Glomerular endothelial cell (primary cell): ENCODE measurements around the gene ALCAM. TPM values are rescaled to one million over a fixed set of nuclear protein-coding genes. Genes with fewer than 3 reads are reported as not detected.

ENCODE experiments used
- DNase-seq: peaks from one replicate; pipeline ENCODE4 v3.0.0-alpha.2; 2011; ENCODE audit warnings: low read depth, low spot score; ENCODE audit errors: extremely low read depth
- total RNA-seq: library from RNA; depleted of rRNA; stranded (reverse); fragments of >200 nt; gene quantifications from 2 replicates; pipeline ENCODE4 v1.2.3, GENCODE V29; 2015

The ALCAM gene
- total RNA-seq, 1 donor from 2014 or later = 50.8 TPM

- no peak for DNase-seq
Measured at GRCh38 chr3:105355408-105356061, 11.2 kb upstream of the ALCAM start.

- no peak for DNase-seq
Measured at GRCh38 chr3:105356396-105356795, 10.3 kb upstream of the ALCAM start.

GRCh38 chr3:105356988-105357387 lies 9.7 kb upstream of the ALCAM start:
- DNase-seq = no peak

GRCh38 chr3:105359098-105359762 lies 7.5 kb upstream of the ALCAM start:
- DNase-seq = no peak

GRCh38 chr3:105360003-105360402 lies 6.7 kb upstream of the ALCAM start:
- no peak for DNase-seq

GRCh38 chr3:105362021-105362665 lies 4.6 kb upstream of the ALCAM start:
- DNase-seq = no peak

- DNase-seq = no peak
Measured at GRCh38 chr3:105364128-105364527, 2.6 kb upstream of the ALCAM start.

GRCh38 chr3:105365081-105365390 lies 1.7 kb upstream of the ALCAM start:
- DNase-seq = no peak

- DNase-seq = no peak
Measured at GRCh38 chr3:105365391-105366325, 1.1 kb upstream of the ALCAM start.

GRCh38 chr3:105367063-105367405 lies 325 bp downstream of the ALCAM start:
- no peak for DNase-seq

GRCh38 chr3:105367406-105368213 lies 901 bp downstream of the ALCAM start:
- no peak for DNase-seq

- no peak for DNase-seq
Measured at GRCh38 chr3:105368566-105369499, 2.1 kb downstream of the ALCAM start.

GRCh38 chr3:105369500-105370371 lies 3.0 kb downstream of the ALCAM start:
- DNase-seq = no peak

- no peak for DNase-seq
Measured at GRCh38 chr3:105373383-105373782, 6.7 kb downstream of the ALCAM start.

GRCh38 chr3:105375750-105376511 lies 9.2 kb downstream of the ALCAM start:
- no peak for DNase-seq

- no peak for DNase-seq
Measured at GRCh38 chr3:105377716-105378115, 11.0 kb downstream of the ALCAM start.

- DNase-seq = no peak
Measured at GRCh38 chr3:105385179-105385578, 18.5 kb downstream of the ALCAM start.
